ENCODE results near the gene NHEJ1. TPM values are rescaled to one million over a fixed set of nuclear protein-coding genes. Genes with fewer than 3 reads are reported as not detected.

The NHEJ1 gene
- total RNA-seq, 1 donor = 21.7 TPM

DNA sequence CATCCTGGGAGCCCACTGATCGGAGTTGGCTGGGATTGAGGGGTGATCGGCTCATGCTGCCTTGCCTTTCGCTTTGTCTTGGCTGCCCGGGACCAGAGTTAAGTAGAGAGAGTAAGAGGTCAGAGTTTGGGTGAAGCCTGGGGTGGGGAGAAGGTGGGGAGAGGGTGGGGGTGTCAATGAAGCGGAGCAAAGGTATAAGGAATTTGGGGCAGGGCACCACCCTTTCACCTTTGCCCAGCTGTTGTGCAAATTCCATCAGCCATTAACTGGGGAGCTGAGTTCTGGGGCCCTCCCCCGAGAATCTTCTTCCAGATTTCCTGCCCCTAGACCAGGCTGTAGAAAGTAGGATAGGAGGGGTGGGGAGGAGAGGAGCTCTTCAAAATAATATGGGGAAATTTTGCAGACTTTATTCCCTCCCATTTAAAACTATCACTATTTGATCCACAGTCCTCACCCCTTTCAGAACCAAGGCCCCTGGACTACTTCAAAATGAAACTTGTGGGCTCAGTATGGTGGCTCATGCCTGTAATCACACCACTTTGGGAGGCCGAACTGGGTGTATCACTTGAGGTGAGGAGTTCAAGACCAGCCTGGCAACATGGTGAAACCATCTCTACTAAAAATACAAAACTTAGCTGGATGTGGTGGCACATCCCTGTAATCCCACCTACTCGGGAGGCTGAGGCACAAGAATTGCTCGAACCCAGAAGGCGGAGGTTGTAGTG lies 9.5 kb upstream of the NHEJ1 start, which contains the start of gene SLC23A3:
Gene SLC23A3, minus strand, starts transcription at position 100 of the 725 bp plus-strand sequence. Its CDS starts 45 bp downstream, at position 55.
- Histone ChIP-seq H3K27me3 (ENCODE audit: insufficient read depth, low read length) (no peaks in the 10 kb centered on the region), H3K4me2 (ENCODE audit: insufficient read depth, low read length) (no peak within 1 kb of the TSS), H4K20me1 (ENCODE audit: insufficient read depth, low read length) (peaks cover 4% of the 10 kb centered on the region), H3K36me3 (ENCODE audit: insufficient read depth, low read length) (peaks cover 15% of the 10 kb centered on the region), H3K27ac (ENCODE audit: low read depth, low read length) (no peak within 1 kb of the TSS), H3K79me2 (ENCODE audit: insufficient read depth, low read length) (peaks cover 12% of the 10 kb centered on the region), H3K4me1 (ENCODE audit: insufficient read depth, low read length) (peaks cover 12% of the 10 kb centered on the region), H3K9me3 (ENCODE audit: low read depth, low read length) (no peaks in the 10 kb centered on the region), H2AFZ (ENCODE audit: low read length) (no peak within 1 kb of the TSS), H3K4me3 (ENCODE audit: insufficient read depth, low read length) (no peak within 1 kb of the TSS)
- no peak for DNase-seq (ENCODE audit: insufficient read length, low spot score, missing footprints)
- TF ChIP-seq, protein P1, sequence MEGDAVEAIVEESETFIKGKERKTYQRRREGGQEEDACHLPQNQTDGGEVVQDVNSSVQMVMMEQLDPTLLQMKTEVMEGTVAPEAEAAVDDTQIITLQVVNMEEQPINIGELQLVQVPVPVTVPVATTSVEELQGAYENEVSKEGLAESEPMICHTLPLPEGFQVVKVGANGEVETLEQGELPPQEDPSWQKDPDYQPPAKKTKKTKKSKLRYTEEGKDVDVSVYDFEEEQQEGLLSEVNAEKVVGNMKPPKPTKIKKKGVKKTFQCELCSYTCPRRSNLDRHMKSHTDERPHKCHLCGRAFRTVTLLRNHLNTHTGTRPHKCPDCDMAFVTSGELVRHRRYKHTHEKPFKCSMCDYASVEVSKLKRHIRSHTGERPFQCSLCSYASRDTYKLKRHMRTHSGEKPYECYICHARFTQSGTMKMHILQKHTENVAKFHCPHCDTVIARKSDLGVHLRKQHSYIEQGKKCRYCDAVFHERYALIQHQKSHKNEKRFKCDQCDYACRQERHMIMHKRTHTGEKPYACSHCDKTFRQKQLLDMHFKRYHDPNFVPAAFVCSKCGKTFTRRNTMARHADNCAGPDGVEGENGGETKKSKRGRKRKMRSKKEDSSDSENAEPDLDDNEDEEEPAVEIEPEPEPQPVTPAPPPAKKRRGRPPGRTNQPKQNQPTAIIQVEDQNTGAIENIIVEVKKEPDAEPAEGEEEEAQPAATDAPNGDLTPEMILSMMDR (IDR thresholded peaks at IDR 0.05; ENCODE audit: extremely low read depth, low read depth, low read length) = no peak

DNA sequence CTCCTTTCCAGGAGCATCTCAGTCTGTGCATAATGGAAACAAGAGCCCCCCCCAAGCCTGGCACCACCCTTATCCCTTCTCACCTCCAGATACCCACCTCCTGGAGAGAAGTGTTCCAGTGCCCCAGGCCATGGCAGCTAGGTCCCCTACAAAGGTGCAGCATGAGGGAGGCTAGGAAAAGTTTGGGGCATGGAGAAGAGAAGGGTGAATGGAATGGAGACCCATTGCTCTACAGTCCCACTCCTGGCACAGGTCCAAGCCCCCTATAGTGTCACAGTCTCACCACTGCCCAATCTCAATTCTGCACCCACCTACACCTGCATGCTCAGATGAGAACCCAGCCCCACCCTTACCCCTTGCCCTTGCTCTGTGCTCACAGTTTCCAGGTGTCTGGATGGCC lies 8.3 kb upstream of the NHEJ1 start:
- no peak for DNase-seq (ENCODE audit: insufficient read length, low spot score, missing footprints)
- Histone ChIP-seq H3K4me2 (ENCODE audit: insufficient read depth, low read length) (no peak overlapping the region), H3K79me2 (ENCODE audit: insufficient read depth, low read length) (no peaks in the 10 kb centered on the region), H3K9me3 (ENCODE audit: low read depth, low read length) (no peaks in the 10 kb centered on the region), H3K4me1 (ENCODE audit: insufficient read depth, low read length) (peaks cover 6% of the 10 kb centered on the region), H3K4me3 (ENCODE audit: insufficient read depth, low read length) (no peak overlapping the region), H3K36me3 (ENCODE audit: insufficient read depth, low read length) (peaks cover 9% of the 10 kb centered on the region), H2AFZ (ENCODE audit: low read length) (no peak overlapping the region), H3K27me3 (ENCODE audit: insufficient read depth, low read length) (no peaks in the 10 kb centered on the region), H4K20me1 (ENCODE audit: insufficient read depth, low read length) (no peaks in the 10 kb centered on the region), H3K27ac (ENCODE audit: low read depth, low read length) (no peak overlapping the region)
- TF ChIP-seq, protein P1 (IDR thresholded peaks at IDR 0.05; ENCODE audit: extremely low read depth, low read depth, low read length) = no peak

DNA sequence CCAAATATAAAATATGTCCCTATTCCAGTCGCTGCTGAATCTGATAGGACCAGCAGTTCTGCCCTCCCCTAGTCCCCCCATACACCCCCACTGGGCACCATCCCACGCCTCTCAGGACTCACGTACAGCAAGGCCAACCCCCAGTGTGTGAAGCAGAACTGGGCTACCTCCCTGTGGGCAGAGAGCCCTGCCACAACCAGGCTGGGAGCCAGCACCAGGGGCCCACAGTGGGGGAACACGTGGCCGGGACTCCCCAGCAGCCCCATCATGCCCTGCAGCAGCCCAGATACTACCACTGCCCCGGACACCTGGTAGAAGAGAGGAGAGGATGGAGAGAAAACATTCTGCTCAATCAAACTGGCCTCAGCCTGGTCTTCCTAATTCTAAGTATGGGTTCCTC lies 7.9 kb upstream of the NHEJ1 start:
- Histone ChIP-seq H3K36me3 (ENCODE audit: insufficient read depth, low read length) (peaks cover 9% of the 10 kb centered on the region), H3K79me2 (ENCODE audit: insufficient read depth, low read length) (no peaks in the 10 kb centered on the region), H3K9me3 (ENCODE audit: low read depth, low read length) (no peaks in the 10 kb centered on the region), H2AFZ (ENCODE audit: low read length) (no peak overlapping the region), H3K27me3 (ENCODE audit: insufficient read depth, low read length) (no peaks in the 10 kb centered on the region), H3K4me1 (ENCODE audit: insufficient read depth, low read length) (peaks cover 6% of the 10 kb centered on the region), H3K4me2 (ENCODE audit: insufficient read depth, low read length) (no peak overlapping the region), H3K4me3 (ENCODE audit: insufficient read depth, low read length) (no peak overlapping the region), H4K20me1 (ENCODE audit: insufficient read depth, low read length) (no peaks in the 10 kb centered on the region), H3K27ac (ENCODE audit: low read depth, low read length) (no peak overlapping the region)
- DNase-seq (ENCODE audit: insufficient read length, low spot score, missing footprints) = no peak
- TF ChIP-seq, protein P1 (IDR thresholded peaks at IDR 0.05; ENCODE audit: extremely low read depth, low read depth, low read length) = no peak

DNA sequence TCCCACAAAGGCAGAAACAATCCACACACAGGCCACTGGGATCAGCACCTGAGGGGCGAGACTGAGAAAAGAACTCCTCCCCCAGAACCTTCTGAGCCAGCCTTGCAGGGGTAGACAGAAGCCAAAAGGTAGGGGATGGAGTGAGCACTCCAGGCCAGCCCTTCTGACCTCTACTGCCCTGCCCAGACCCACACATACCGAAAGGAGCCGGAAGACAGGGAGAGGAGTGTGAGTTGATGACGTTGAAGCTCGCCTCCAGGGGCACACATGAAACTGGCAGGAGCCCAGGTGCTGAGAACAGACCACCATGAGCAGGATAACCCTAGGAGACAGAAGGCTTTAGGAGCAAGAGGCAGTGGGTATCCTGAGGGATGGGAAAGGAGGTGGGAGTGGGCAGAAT lies 7.4 kb upstream of the NHEJ1 start:
- TF ChIP-seq, protein P1 (IDR thresholded peaks at IDR 0.05; ENCODE audit: extremely low read depth, low read depth, low read length) = no peak
- H3K79me2 ChIP-seq (ENCODE audit: insufficient read depth, low read length) = no peaks in the 10 kb centered on the region
- no peak overlapping the region for H3K27ac ChIP-seq (ENCODE audit: low read depth, low read length)

More for the DNA sequence above, 7.4 kb upstream of the NHEJ1 start:
- H3K4me2 ChIP-seq (ENCODE audit: insufficient read depth, low read length) = no peak overlapping the region
- no peak overlapping the region for H3K4me3 ChIP-seq (ENCODE audit: insufficient read depth, low read length)
- no peak overlapping the region for H2AFZ ChIP-seq (ENCODE audit: low read length)
- H3K9me3 ChIP-seq (ENCODE audit: low read depth, low read length) = no peaks in the 10 kb centered on the region
- no peak for DNase-seq (ENCODE audit: insufficient read length, low spot score, missing footprints)
- H4K20me1 ChIP-seq (ENCODE audit: insufficient read depth, low read length) = no peaks in the 10 kb centered on the region
- no peaks in the 10 kb centered on the region for H3K27me3 ChIP-seq (ENCODE audit: insufficient read depth, low read length)
- H3K4me1 ChIP-seq (ENCODE audit: insufficient read depth, low read length) = peaks cover 6% of the 10 kb centered on the region
- H3K36me3 ChIP-seq (ENCODE audit: insufficient read depth, low read length) = peaks cover 8% of the 10 kb centered on the region

Measured in osteoblast (primary cell).